ENCODE measurements around the gene MCTP1.

- TF ChIP-seq GATA2 (IDR thresholded peaks at IDR 0.05; ENCODE audit: low read depth, low read length) = no peak
- TF ChIP-seq GATA3 (IDR thresholded peaks at IDR 0.05; ENCODE audit: low read depth, low read length) = no peak
Measured at GRCh38 chr5:94675965-94676618, 608.8 kb downstream of the MCTP1 start.
